DOHH2 (cell line): ENCODE results near the gene LARGE1.

Experiments used
- H3F3A ChIP-seq: fragments of 200-600 bp; sonication (generic), shearing (Covaris generic); 2 replicates; pipeline ENCODE4 v1.6.0; 2016; ENCODE audit warnings: antibody characterized with exemption, mild to moderate bottlenecking; ENCODE audit not compliant: control insufficient read depth, insufficient read depth
- H3K27ac ChIP-seq: fragments of 200-600 bp; sonication (generic); 2 replicates; pipeline ENCODE4 v1.5.1; 2014; ENCODE audit warnings: low read depth, mild to moderate bottlenecking, low read length, moderate library complexity
- H3K27me3 ChIP-seq: fragments of 200-600 bp; sonication (generic); 2 replicates; pipeline ENCODE4 v1.6.1; 2014; ENCODE audit warnings: mild to moderate bottlenecking, low read length, mixed read lengths; ENCODE audit not compliant: control insufficient read depth
- H3K36me3 ChIP-seq: fragments of 200-600 bp; sonication (generic); 2 replicates; pipeline ENCODE4 v1.6.1; 2014; ENCODE audit warnings: mild to moderate bottlenecking, low read length, moderate library complexity, mixed read lengths; ENCODE audit not compliant: control insufficient read depth
- H3K4me1 ChIP-seq: fragments of 200-600 bp; sonication (generic); 2 replicates; pipeline ENCODE4 v1.6.1; 2014; ENCODE audit warnings: mild to moderate bottlenecking, low read length, mixed read lengths; ENCODE audit not compliant: control insufficient read depth
- H3K4me2 ChIP-seq: fragments of 200-600 bp; sonication (generic); 2 replicates; pipeline ENCODE4 v1.6.0; 2014; ENCODE audit warnings: mild to moderate bottlenecking, low read length, moderate library complexity
- H3K4me3 ChIP-seq: fragments of 200-600 bp; sonication (generic); 2 replicates; pipeline ENCODE4 v1.5.1; 2014; ENCODE audit warnings: mild to moderate bottlenecking, low read length, mixed read lengths
- H3K79me2 ChIP-seq: fragments of 200-600 bp; sonication (generic); 2 replicates; pipeline ENCODE4 v1.6.1; 2014; ENCODE audit warnings: mild to moderate bottlenecking, low read length, mixed read lengths; ENCODE audit not compliant: control insufficient read depth
- H3K9me2 ChIP-seq: fragments of 200-600 bp; sonication (generic); replicated peaks from 2 replicates; pipeline ENCODE4 v1.6.1; 2014; ENCODE audit warnings: mild to moderate bottlenecking, low read length, mixed read lengths; ENCODE audit not compliant: control insufficient read depth
- H3K9me3 ChIP-seq: fragments of 200-600 bp; sonication (generic); 2 replicates; pipeline ENCODE4 v1.6.1; 2014; ENCODE audit warnings: antibody characterized with exemption, low read length, mixed read lengths; ENCODE audit not compliant: control insufficient read depth, insufficient read depth
- H4K20me1 ChIP-seq: fragments of 200-600 bp; sonication (generic); 2 replicates; pipeline ENCODE4 v1.6.0; 2014; ENCODE audit warnings: low read depth, mild to moderate bottlenecking, antibody characterized with exemption, low read length, moderate library complexity; ENCODE audit not compliant: control insufficient read depth, insufficient read depth
- CTCF ChIP-seq: fragments of 200-600 bp; sonication (generic); IDR thresholded peaks from one replicate; pipeline ENCODE4 v1.5.1; 2014; ENCODE audit warnings: antibody characterized with exemption, mild to moderate bottlenecking, low read depth, low read length; ENCODE audit not compliant: poor library complexity, severe bottlenecking
- EZH2phosphoT487 ChIP-seq: fragments of 200-600 bp; sonication (generic); IDR thresholded peaks from 2 replicates; pipeline ENCODE4 v1.6.1; 2017; ENCODE audit warnings: borderline replicate concordance, mild to moderate bottlenecking, antibody characterized with exemption, low read length, moderate library complexity, mixed read lengths

LARGE1 gene

DNA sequence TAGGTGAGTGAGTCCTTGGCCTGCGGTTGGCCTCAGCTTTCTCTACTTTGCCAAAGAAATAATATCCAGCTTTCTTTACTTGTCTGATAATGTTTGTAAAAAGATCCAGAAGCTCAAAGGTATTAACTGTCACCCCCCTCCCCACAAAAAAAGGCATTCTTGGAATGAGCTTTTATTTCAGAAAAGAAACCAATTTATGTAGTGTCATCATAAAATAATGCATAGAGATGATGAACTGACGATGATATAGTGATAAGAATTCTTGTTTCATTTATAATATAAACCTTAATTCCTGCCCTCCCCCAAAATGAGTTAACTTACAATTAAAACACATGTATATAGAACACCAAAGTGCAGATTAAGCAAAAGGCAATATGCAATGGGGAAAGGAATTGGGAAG, 191.4 kb downstream of the LARGE1 start:
- Histone ChIP-seq H3K4me2 (no peak overlapping the region), H3K4me1 (no peaks in the 10 kb centered on the region), H3K27ac (no peak overlapping the region), H3K4me3 (no peak overlapping the region), H3K9me2 (no peaks in the 10 kb centered on the region), H3K27me3 (0 out of 2 replicates have a peak, but pooled peaks cover 2% of the 10 kb centered on the region), H3F3A (no peaks in the 10 kb centered on the region), H4K20me1 (no peaks in the 10 kb centered on the region), H3K36me3 (no peaks in the 10 kb centered on the region), H3K9me3 (no peaks in the 10 kb centered on the region), H3K79me2 (no peaks in the 10 kb centered on the region)
- TF ChIP-seq EZH2phosphoT487 = no peak
- TF ChIP-seq CTCF = no peak

GRCh38 chr22:33726294-33726734, 194.0 kb downstream of the LARGE1 start:
- H3K4me1 ChIP-seq = no peaks in the 10 kb centered on the region
- 0 out of 2 replicates have a peak, but pooled peaks cover 2% of the 10 kb centered on the region for H3K27me3 ChIP-seq
- no peaks in the 10 kb centered on the region for H3K9me3 ChIP-seq
- no peaks in the 10 kb centered on the region for H3K79me2 ChIP-seq
- H3K9me2 ChIP-seq = no peaks in the 10 kb centered on the region
- no peaks in the 10 kb centered on the region for H4K20me1 ChIP-seq
- H3K36me3 ChIP-seq = no peaks in the 10 kb centered on the region
- TF ChIP-seq CTCF (no peak), EZH2phosphoT487 (no peak)
- H3K4me3 ChIP-seq = no peak overlapping the region
- H3F3A ChIP-seq = no peaks in the 10 kb centered on the region
- no peak overlapping the region for H3K27ac ChIP-seq
- H3K4me2 ChIP-seq = no peak overlapping the region

DNA sequence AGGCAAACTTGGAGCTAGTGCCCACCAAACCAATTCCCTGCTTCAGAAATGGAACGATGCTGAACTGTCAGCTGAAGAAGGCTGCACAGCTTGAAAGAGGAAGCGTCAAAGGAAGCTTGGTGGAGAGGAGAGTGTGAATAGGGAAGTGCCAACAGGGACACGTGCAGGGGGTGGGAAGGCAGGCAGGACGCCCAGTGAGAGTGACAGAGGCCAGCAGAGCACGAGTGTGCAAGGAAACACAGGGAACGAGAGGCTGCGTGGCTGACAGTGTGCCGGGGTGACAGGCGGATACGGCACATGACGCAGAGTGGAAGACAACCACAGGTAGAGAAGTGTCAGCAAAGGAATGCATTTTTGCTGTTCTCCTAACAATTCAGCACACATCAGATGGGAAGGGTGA, 196.4 kb downstream of the LARGE1 start:
- H3K9me3 ChIP-seq = no peaks in the 10 kb centered on the region
- H3K36me3 ChIP-seq = no peaks in the 10 kb centered on the region
- H3K4me1 ChIP-seq = no peaks in the 10 kb centered on the region
- no peaks in the 10 kb centered on the region for H3K79me2 ChIP-seq
- 0 out of 2 replicates have a peak, but pooled peaks cover under 1% of the 10 kb centered on the region for H3K27me3 ChIP-seq
- H4K20me1 ChIP-seq = no peaks in the 10 kb centered on the region
- TF ChIP-seq EZH2phosphoT487 (no peak), CTCF (no peak)
- no peak overlapping the region for H3K27ac ChIP-seq
- H3K4me3 ChIP-seq = no peak overlapping the region
- no peaks in the 10 kb centered on the region for H3F3A ChIP-seq
- H3K4me2 ChIP-seq = no peak overlapping the region
- no peaks in the 10 kb centered on the region for H3K9me2 ChIP-seq

DNA sequence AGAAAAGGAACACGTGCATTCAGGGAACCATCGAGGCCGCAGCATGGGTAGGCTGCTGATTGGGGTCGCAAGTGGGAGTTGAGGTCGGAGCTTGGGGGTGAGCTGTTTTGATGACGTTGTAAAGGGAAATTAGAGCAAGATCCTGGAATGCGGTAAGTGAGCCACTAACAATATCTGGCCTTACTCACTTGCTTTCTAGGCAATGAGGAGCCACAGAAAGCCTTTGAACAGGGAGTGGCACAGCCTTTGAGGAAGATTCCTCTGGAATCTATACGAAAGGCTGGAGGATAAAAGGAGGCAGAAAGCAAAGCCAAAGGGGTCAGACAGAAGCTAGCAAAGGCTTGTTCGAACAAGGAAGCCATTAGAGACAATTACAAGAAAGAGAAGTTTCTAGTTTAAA, 197.5 kb downstream of the LARGE1 start:
- Histone ChIP-seq H4K20me1 (no peaks in the 10 kb centered on the region), H3K4me2 (no peak overlapping the region), H3K27me3 (no peaks in the 10 kb centered on the region), H3K4me3 (no peak overlapping the region), H3K4me1 (no peaks in the 10 kb centered on the region), H3K9me3 (no peaks in the 10 kb centered on the region), H3K27ac (no peak overlapping the region), H3K9me2 (no peaks in the 10 kb centered on the region), H3F3A (no peaks in the 10 kb centered on the region), H3K79me2 (no peaks in the 10 kb centered on the region), H3K36me3 (no peaks in the 10 kb centered on the region)
- TF ChIP-seq CTCF (no peak), EZH2phosphoT487 (no peak)
